GM19468 (cell line): ENCODE measurements around the gene GYG2.
"Not testable (repeated sequence)": the region's sequence is repeated elsewhere in the genome, so short reads cannot be mapped to it uniquely, and the experiment has no call there.

Experiments
- ATAC-seq: cut with Tn5 transposase; IDR thresholded peaks from one replicate; pipeline ENCODE4 v1.9.1; 2021; ENCODE audit warnings: mild to moderate bottlenecking, moderate library complexity, moderate number of reproducible peaks; ENCODE audit not compliant: unreplicated experiment; ENCODE audit errors: extremely low read depth

GYG2 gene

DNA sequence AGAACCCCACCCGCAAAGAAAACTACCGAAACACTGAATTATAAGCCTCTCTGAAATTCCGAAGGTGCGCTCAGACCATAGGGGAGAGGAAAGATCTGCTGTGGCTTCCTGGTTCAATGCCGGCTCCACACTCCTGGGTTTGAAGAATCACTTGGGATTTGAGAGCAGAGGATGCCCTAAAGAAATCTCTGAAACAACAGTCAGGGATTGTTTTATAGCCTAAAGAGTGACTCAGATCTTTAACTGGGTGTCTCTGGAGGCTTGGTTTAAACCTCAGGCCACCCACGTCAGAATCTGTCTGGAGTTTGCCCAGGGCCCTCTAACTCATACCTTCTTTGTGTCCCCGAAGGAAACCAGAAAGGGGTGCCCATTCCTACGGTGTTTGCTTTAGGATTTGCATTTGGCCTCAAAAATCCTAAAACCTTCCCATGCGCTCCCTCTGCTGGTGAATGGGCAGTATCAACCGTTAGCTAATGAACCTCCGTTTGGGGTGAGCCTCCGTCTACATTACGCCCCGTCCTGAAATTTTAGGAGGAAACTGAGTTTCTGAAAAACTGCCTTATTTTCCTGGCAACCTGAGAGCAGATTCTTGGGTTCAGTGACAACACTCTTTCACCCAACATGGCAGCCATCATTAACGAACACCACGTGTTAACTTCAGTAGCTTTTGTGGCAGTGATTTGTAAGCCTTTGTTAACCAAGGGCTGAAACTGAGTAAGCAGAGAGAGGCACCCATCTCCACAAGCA lies 16.4 kb upstream of the GYG2 start:
- not testable (repeated sequence) for ATAC-seq

DNA sequence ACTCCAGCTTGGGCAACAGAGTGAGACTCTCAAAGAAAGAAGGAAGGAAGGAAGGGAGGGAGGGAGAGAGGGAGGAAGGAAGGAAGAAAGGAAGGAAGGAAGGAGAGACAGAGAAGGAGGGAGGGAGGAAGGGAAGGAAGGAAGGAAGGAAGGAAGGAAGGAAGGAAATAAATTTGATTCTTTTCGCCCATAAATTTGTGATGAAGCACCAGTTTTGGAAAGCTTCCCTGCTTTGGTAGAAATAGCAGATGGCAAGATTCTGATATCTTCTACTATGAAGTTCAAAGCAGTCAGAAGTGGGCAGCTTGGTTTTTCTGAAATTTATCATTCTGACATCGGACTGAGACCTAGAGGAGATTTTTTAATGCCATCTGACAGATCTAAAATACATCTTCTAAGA lies 11.7 kb upstream of the GYG2 start:
- no peak for ATAC-seq

DNA sequence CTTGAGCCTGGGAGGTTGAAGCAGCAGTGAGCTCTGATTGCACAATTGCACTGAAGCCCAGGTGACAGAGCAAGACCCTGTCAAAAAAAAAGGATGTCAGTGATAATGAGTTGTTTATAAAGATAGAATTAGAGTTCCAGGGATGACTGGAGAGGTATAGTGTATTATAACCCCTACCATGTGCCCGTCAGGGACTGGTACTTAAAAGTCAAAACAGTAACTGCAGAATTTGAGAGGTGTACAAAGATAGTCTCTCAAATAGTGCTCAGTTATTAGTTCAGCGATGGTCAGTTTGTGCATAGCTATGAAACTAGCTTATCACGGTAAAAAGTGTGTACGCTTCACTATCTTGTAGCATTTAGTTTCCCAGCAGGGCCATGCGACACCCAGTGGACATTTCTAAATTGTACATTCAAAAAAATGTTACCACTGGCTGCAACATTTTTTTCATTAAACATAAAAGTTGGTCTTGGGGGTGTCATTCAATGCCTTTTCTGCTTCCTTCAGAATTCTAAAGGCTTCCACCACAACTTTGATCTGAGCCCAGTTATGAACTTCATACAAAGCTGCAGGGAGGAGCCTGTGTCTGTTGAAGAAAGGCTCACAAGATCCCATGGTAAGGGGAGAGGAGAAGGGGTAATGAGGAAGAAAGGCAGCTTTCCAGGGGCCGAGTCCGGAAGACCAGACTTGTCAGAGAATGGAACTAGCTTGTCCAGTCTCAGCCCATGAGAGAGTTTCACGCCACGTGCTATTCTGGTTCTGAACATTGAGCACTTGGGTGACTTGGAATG lies 9.2 kb upstream of the GYG2 start:
- ATAC-seq: no peak

DNA sequence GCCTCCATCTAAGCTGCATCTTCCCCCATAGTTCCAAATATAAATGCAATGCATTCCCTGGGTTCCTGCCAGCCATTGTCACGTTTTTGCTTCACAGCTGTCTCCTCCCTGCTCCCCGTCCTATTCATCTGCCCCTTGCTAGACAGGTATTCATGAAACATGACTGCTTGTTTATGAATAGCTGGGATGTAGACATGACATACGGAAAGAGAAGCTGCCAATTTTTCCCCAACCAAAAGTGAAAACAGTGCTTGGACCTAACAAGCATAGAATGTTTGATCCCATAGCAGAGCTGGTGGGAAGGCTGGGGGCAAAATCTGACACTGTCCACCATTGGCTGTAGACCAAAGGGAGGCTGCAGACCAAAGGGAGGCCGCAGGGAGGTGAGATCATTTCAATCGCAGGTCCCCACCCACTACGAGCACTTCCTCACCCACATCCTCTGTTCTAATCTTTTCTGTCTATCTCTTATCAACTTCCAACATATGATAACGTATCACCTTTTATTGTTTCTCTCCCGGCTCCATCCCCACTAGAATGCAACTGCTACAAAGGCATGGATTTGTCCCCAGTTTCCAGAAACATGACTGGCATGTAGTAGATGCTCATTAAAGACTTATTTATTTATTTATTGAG lies 8.5 kb upstream of the GYG2 start:
- no peak for ATAC-seq

DNA sequence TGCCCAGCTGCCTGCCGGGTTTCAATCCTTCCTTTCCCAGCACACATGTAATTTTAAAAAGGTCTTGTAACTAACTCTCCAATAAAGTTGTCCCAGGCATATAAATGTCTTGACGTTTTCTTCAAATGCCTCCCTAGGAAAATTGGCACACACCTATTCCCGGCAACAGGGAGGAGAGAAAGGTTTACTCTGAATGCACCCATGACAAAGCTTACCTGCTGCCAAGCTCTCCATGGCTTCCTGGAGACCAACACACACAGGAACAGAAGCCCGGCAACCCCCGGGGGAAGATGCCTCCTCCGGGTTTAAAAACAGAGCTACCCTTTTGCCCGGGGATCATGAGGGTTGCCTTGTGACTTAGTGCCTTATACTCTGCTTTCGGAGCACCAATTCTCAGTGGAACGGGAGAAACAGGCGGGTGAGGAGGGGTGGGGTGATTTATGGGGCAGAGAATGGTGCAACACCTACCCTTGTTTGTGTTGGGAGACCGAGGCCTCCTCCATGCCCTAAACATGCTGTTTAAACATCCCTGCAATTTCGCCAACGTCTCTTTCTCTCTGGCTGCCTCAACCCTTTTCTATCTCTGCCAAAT lies 4.8 kb upstream of the GYG2 start:
- ATAC-seq: no peak

DNA sequence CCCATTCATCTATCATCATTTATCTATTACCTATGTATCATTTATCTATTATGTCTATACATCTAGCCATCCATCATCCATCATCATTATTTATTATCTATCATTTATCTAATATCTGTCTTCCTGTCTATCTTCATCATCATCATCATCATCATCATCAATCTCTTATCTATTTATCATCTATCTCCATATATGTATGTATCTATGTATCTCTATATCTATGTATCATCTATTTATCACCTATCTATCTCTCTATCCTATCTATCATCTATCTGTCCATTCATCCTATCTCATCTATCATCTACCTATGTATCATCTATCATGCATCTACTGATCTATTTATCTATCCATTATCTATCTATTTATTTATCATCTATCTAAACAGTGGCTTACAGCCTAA lies 3.8 kb upstream of the GYG2 start:
- no peak for ATAC-seq

DNA sequence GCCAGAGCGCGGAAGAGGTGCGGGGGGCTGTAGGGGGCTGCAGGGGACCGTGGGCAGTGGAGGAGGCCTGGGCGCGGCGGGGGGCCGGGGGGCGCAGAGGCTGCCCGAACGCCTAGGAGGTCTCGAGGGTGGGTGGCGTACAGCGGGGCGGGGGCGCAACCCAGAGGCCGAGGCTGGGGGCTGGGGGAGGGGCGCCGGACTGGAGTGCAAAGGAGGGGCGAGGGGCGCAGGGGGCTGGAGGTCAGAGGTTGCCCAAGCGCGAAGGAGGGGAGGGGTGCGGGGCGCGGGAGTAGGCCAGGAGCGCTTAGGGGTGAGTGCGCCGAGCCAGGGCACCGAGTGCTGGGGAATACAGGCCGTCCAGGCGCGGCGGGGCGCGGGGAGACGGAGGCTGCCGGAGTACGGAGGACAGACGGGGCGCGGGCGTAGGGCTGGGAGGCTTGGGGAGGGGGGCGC lies 255 bp downstream of the GYG2 start:
- ATAC-seq: no peak

DNA sequence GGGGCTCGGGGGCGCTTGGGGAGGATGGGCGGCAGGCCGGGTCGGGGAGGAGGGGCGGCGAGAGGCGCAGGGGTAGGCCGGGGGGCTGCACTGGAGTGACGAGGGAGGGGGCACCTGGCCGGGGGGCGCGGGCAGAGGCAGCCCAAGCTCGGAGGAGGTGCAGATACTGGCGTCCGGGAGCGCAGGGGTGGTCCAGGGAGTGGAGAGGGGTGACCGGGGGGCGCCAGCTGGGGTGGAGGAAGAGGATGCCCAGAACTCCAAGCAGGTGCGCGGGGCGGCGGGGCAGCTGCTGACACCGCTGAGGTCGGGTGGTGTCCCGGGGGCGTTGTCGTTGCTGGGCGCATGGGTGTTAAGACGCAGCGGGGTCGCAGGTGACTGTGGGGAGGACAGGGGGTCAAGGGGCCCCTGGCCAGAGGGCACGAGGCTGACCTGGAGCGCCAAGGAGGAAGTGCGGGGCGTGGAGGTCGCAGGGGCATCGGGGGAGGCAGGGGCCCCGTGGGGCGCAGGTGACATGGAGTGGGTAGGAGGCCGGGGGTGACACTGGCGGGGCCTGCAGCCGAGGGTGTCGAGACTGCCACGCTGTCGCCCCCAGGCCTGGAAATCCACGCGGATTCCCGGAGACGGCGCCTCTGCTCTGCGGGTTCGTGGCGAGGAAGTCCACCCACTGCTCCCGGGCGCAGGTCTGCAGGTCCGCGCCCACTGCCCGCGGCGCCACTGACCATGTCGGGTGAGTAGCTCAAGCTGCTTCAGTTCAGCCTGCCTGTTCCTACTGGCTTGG lies 928 bp downstream of the GYG2 start:
- no peak for ATAC-seq

DNA sequence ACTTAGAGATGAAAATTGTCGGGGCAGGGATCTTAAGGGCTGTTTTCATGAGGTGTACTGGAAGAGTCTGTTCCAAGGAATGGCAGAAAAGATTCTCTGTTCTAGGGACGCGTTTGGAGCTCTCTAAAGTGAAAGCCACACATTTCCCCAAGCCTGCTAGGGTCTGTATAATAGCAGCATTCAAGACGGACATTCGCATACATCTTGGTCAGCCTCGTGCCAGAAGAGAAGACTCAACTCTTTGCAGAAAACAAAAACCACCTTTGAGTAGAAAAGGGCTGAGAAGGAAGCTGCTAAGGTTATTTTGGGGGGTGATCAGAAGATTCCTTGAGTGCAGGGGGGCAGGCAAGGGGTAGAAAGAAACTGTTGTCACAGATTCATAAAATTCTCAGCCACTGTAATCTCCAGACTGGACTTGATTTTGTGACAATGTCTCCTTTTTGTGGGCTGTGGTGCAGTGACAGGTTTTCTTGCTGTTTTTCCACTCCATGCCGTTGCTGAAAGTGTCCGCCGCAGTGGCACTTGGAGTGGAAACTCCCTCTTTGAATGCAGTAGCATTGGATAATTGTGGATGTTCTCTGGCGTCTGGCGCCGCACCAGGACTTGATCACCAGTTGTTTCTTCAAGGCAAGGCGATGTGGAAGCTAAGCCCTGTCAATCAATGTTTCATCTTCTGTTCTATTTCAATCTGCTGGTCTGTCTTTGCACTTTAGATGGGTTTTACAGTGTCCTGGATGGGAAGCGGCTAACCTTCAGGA lies 2.9 kb downstream of the GYG2 start:
- ATAC-seq: no peak

DNA sequence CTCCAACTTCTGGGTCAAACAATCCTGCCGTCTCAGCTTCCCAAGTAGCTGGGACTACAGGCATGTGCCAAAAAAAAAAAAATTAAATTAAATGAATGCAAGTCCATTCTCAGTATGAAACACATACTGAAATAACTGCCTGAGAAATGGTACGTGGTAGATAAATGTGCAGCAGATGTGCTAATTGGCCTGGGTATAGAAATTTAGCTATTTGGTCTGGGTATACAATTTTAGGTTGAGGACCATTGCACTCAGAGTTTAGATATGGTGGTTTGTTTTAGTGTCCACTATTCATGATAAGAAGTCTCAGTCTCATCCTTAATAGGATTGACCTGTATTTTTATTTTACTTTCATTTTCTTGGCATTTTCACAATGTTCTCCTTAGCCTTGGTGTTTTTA lies 9.2 kb downstream of the GYG2 start:
- ATAC-seq: no peak

DNA sequence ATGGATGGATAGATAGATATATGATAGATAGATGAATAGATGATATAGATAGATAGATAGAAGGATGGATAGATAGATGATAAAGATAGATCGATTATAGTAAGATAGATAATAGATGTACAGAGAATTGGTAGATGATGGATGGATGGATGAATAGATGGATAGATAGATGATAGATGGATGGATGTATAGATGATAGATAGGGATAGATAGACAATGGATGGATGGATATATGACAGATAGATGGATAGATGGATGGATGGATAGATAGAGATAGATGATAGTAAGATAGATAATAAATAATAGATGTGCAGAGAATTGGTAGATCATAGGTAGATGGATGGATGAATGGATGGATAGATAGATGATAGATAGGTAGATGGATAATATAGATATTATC lies 12.2 kb downstream of the GYG2 start:
- no peak for ATAC-seq

DNA sequence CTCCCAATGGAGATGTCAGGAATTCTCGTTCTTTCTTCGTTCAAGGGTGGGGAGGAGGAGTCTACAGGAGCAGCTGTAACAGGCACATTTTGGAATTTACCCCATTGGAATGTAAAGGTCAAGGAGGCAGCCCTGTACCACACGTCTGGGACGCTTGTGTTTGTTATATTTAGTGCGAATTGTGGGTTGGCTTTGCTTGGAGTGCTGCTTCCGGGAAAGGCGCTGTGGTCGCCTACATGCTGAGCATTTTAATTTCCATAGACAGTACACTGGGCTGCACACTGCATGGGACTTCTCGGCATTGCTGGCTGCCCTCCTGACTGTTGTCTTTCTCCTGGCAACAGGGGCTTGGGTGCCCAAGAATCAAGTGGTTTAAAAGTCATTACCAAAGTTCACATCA lies 12.8 kb downstream of the GYG2 start:
- no peak for ATAC-seq

DNA sequence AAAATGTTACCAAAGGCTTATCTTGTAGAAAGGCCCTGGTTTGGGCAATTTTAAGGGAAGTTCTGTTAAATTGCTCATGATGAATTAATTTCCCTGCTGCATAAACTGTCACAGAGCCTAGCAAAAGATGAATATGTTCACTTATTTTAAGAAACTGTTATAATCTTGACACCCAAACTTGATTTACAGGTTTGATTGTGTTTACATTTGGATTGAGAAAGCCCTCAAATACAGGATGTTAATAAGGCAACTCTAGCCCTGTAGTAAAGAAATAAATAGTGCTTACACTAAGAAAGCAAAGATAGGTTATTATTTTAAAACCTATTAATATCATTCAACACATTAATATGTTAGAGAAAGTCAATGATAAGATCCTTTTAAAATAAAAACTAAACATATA lies 18.3 kb downstream of the GYG2 start:
- ATAC-seq: no peak

DNA sequence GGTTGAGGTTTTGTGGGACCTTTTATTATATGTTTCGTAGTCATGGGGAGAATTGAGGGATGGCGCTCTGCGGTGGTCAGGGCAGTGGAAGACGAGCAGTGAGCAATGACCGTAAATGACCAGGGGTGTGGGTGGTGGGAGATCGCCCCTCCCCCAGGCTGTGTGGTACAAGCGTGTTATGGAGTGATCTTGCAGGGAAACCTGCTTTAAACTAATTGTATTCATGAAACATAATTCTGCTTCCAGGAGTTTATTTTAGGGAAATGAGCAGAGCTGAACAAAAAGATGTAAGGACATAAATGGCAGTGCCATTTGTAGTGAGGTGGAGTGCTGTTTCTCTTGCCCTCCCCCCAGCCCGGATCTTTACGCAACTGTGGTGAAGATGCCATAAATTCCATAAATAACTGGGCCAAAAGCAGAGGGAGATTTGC lies 20.2 kb downstream of the GYG2 start:
- ATAC-seq: no peak

DNA sequence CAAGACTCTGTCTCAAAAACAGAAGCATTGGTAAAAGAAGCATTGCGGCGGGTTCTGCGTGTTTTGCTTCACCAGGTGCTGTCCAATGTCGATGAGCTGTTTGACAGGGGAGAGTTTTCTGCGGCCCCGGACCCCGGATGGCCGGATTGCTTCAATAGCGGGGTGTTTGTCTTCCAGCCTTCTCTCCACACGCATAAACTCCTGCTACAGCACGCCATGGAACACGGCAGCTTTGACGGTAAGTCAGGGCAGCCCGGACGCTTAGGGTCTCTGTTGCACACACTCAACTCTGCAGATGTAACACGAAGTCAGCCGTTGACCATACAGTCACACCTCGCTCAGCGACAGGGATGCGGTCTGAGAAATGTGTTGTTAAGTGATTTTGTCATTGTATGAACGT lies 26.2 kb downstream of the GYG2 start:
- ATAC-seq: no peak

DNA sequence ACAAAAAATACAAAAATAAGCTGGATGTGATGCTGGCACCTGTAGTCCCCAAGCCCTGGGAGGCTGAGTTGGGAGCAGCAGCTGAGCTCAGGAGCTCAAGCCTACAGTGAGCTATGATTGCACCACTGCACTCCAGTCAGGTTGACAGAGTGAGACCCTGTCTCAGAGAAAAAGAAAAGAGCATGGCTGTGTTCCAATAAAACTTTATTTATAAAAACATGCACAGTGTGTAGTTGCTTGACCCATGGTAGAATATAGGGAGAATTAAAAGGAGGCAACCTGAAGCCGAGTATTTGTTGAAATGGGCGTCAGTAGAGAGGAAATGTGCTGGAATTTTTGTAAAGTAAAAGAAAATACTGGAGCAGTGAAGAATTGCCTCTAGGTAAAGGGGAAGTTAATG lies 27.0 kb downstream of the GYG2 start:
- no peak for ATAC-seq

DNA sequence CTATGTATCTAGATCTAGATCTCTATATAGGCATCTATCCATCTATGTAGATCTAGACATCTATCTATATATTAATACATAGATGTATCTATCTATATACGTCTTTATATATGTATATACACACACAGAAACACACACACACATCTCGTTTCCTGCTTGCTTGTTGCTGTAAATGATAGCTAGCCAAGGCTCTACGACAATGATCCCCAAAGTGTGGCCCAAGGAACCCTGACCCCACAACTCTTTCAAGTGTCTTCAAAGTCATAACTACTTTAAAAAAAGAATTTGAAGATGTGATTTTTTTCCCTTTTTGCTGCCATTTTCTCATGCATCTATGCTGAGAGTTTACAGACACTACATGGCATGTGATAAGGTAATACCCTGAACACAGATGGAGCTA lies 28.8 kb downstream of the GYG2 start:
- ATAC-seq: no peak

DNA sequence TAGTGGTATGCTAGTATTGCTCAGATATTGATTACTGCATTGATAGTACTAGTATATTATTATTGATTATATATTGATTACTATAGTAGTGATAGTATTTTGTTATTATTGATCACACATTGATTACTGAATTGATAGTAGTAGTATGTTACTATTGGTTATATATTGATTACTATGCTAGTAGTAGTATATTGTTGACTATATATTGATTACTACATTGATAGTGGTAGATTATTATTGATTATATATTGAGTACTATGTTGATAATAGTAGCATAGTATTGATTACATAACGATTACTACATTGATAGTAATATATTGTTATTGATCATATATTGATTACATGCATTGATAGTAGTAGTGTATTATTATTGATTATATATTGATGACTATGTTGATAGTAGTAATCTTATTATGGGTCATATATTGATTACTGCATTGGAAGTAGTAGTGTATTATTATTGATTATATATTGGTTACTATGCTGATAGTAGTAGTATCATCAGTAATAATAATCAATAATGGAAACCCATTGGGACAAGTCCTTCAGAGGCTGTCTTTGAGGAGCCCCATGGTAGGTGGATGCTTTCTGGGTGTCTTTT lies 30.6 kb downstream of the GYG2 start:
- no peak for ATAC-seq

DNA sequence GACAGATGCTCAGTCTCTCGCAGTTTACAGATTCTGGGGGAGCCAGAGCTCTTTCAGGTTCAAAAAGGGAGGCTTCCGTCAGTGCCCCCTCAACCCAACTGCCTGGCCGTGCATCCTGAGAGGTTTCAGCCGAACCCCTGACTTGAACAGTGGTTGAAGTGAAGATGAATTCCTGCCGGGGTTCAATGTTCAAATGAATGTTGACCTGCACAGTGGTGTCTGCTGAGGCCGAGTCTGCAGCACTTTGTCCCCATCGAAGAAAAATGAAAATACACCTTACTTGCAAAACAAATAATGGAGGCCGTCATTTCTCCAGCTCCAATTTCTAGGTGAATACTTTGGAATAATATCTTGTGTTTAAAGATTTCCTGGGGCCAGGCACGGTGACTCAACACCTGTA lies 33.7 kb downstream of the GYG2 start:
- no peak for ATAC-seq
